HG03521 (cell line): ENCODE results near the gene KDM1A.
"Not testable (repeated sequence)": the region's sequence is repeated elsewhere in the genome, so short reads cannot be mapped to it uniquely, and the experiment has no call there.

Source experiments
- ATAC-seq: cut with Tn5 transposase; IDR thresholded peaks from one replicate; pipeline ENCODE4 v1.9.1; 2021; ENCODE audit warnings: mild to moderate bottlenecking, moderate library complexity; ENCODE audit not compliant: unreplicated experiment

Gene KDM1A

DNA sequence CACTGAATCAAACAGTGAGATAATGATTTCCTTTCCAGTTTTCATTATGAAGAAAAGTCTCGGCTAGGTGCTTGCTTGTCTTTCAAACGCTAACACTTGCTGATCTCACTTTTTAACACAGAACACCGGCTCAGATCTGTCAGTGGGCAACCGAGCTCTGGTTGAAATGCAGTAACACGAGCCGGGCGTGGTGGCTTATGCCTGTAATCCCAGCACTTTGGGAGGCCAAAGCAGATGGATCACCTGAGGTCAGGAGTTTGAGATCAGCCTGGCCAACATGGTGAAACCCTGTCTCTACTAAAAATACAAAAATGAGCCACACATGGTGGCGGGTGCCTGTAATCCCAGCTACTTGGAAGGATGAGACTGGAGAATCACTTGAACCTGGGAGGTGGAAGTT is 9.2 kb upstream of the KDM1A start:
- not testable (repeated sequence) for ATAC-seq

DNA sequence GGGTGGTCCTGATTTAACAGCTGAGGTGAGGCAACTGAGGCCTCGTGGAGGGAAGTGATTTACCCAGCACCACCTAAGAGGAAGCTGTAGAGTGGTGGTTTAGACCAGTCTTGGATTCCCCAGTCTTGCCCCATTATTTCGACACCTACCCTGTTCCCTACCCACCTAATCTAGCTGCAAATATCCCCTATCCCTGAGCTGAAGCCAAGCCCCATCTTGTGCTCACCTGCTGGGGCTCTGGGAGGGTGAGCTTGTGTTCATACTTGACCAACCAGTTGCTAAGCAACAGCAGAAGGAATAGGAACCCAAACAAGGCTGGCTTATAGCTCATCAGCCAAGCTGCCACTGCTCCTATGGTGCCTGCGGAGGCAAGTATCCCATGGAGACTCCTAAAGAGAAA is 5.6 kb upstream of the KDM1A start:
- ATAC-seq, result no peak

DNA sequence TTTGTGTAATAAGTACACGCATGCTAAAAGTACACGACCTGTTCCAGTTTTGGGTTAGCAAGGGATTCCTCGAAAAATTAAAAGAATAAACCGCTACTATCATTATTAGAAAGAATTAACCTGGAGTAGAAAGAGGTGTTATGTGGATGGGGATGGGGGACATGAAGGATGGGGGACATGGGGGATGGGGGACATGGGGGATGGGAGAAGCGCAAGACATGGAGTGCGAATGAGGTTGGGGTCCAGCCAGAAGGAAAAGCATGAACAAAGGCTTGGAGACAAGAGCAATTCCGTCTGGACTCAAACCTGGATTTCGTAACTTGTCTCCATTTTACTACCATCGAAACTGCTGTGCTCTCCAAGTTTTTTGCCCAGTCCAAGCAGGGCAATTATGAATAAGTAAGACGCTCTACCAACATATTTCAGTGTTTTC is 591 bp upstream of the KDM1A start:
- no peak for ATAC-seq

DNA sequence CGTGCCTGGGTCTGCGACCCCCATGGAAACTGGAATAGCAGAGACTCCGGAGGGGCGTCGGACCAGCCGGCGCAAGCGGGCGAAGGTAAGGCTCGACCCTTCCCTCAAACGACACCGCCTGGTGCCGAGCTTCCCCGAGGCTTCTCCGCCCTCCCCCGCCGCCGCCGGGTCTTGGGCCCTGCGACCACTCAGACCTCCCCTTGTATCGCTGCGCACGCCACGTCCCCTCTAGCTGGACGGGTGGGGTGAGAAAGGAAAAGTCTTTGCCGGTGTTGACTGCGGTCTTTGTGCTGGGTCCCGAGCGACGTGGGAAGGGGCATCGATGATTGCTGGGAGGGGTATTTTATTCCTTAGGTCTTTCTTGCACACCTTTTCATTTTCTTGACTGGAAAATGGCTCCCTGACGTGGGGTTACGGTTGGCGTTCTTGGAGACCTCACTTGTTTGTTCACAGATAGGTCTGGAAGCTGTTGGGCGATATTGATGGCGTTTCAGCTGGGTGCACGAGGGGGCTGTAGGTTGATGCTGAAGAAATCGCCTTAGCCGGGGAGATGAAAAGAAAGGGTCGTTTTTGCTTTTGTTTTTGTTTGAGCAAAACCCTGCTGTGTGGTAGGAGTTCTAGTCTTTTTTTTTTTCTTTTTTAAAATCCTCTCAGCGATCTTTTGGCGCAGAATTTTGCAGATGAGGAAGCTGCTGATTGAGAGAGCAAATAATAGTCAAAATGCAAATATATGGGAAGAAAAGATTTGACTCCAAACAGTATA is 776 bp downstream of the KDM1A start:
- no peak for ATAC-seq

DNA sequence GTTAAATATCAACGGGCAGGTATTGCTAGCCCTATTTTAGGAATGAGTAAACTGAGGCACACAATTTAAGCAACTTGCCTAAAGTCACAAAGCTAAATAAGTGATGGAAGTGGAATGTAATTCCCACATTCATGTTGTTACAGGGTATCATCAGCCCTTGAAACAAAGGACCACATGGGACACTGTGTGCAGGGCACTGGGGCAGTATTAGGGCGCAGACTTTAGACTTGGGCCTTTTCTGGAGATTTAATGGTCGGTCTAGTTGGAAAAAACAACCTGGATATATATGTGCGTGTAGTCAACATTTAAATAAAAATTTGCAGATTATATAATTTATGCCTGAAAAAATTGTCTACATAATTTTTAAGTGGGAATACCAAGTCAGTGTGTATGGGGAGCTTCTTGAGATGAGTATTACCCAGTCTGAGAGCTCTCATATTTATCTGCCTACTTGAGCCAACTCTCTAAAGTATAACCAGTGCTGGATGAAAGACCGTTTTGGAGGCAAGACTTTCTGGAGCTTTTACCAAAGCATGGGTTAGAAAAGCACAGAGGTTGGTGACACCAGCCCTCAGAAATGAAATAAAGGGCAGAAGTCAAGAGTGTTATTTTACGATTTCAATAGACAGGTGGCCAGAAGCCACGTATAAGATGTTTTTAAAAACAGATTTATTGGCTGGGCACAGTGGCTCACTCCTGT is 1.6 kb downstream of the KDM1A start:
- no peak for ATAC-seq

DNA sequence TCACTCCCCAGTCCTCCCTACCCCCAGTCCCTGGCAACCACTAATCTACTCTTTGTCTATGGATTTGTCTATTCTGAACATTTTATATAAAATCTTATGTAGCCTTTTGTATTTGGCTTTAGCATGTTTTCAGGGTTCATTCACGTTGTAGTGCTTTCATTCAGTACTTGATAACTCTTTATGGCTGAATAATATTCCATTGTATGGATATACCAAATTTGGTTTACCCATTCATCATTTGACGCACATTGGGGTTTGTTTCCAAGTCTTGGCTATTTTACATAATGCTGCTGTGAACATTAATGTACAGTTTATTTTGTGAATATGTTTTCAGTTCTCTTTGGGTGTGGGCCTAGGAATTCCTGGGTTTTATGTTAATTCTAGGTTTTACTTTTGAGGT is 2.6 kb downstream of the KDM1A start:
- no peak for ATAC-seq

DNA sequence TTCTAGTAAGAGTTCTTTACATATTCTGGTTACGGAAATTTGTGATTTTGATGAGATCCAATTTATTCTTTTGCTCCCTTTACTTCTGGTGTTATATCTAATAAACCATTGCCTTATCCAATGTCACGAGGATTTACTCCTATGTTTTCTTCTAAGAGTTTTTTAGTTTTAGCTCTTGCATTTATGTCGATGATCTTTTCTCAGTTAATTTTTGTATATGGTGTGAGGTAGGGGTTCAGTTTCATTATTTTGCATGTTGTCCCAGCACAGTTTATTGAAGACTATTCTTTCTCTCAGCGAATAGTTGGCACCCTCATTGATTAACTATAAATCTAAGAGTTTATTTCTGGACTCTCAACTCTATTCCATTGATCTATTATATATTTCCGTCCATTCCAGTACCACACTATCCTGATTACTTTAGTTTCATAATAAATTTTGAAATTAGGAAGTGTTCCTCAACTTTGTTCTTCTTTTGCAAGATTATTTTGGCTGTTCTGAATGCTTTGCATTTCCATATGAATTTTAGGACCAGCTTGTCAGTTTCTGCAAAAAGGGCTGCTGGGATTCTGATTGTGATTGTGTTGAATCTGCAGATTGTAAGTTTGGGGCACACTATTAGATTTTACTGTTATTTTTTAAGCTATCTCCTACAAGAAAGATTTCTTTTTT is 4.0 kb downstream of the KDM1A start:
- no peak for ATAC-seq

DNA sequence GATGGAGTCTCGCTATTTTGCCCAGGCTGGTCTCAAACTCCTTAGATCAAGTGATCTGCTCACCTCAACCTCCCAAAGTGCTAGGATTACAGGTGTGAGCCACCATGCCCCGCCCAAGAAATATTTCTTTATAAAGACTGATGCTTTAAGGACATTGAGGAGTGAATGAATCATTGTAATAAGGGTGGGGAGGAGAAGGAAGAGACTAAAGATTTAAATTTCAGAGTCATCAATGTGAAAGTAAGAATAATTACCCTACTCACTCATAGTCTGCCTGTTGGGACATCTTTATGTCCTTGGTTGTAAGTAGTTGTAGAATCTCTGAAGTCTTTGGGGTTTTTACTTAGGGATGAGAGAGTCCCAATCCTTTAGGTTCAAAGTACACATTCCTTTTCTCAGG is 7.3 kb downstream of the KDM1A start:
- no peak for ATAC-seq

DNA sequence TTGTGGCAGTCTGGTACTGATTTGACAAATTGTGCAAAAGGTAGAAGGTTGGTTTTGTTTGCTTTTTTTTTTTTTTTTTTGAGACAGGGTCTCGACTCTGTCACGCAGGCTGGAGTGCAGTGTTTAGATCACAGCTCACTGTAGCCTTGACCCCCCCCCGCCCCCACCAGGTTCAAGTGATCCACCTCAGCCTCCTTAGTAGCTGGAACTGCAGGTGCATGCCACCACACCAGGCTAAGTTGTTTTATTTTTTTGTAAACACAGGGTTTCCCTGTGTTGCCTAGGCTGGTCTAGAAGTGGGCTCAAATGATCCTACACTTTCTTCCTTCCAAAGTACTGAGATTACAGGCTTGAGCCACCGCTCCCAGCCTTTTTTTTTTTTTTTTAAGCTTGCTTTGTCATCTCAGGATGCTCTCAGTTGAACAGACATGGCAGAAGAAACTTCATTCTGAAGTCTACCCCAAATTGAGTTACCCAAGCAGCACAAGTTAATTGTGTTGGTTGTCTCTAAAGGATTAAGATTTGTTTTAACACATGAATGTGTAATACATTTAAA is 8.2 kb downstream of the KDM1A start:
- no peak for ATAC-seq

DNA sequence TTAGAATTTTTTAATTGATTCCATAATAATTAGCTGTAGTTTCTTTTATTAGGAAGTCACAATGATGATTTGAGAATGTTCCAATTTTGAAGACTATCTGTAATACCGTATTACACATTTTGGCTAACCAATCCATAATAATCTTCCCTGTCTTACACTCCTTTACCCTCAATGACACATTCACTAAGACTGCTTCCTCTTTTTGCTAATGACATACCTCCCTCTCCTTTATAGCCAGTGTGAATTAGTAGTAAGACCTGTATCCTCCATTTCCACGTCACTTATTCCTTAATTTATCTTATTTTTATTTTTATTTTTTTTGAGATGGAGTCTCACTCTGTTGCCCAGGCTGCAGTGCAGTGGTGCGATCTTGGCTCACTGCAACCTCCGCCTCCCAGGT is 10.1 kb downstream of the KDM1A start:
- no peak for ATAC-seq

DNA sequence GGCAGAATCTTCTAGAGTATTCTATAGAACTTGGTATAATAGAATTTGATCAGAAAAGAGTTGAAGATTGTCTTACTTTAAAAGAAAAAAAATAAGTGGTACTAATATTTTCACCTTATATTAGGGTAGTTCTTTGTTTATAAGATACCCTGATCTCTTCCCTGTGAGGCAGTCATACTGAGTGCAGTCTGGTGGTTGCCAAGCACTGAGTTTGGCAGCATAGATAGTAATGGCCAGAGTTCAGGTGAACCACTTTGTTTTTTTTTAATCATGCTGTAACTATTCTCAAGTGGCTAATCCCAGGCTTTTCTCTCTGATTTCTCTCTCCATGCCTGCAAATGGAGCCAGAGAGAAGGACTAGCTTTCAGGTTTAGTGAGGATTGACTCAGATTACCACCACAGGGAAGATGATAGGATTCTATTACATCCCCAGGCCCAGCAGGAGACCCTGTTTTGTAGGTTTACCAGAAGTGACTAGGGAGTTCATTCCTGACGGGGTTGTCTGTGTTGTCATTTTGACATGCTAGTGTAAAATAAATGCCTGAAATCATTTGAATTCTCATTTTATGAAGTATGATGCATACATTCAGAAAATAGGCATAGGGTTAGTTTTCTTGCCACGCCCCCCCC is 16.7 kb downstream of the KDM1A start:
- ATAC-seq, result no peak

DNA sequence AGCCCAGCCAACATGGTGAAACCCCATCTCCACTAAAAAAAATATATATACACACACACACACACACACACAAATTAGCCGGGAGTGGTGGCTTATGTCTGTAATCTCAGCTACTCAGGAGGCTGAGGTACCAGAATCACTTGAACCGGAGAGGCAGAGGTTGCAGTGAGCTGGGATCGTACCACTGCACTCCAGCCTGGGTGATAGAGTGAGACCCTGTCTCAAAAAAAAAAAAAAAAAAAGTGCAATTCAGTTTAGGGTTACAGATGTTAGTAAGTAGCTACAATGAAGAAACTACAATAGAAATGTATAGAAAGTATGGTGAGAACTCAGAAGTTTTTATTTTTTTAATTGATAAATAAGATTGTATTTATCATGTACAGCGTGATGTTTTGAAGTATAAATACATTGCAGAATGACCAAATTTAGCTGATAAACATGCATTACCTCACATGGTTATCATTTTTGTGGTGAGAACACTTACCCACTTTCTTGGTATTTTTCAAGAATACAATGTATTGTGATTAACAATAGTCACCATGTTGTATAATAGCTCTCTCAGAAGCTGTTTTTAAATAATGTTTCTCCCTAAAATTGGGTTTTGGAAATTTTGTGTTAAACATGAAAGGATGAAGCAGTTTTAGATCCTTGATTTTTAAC is 17.9 kb downstream of the KDM1A start:
- no peak for ATAC-seq

DNA sequence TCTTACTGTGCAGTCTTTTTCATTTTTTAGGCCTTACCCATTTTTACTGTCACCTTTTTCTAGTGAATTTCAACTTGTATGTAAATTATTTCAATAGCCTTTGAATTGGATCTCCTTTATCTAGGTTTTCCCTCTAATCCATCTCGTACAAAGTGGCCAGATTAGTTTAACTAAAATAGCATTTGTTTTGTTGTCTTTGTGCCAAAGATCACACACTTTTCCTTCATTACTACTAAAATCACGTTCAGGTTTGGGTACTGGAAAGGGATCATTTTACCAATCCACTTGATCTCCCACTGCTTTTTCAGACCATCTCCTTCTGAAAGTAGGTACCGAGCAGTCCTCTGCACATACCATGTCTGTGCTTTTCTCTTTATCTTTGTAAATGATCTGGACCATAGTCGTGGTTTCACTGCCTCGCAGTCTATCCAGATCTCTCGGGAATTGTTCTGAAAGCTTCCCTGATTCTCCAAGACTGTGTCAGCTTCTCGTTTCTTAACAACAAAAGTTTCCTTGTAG is 20.1 kb downstream of the KDM1A start:
- ATAC-seq, result no peak

DNA sequence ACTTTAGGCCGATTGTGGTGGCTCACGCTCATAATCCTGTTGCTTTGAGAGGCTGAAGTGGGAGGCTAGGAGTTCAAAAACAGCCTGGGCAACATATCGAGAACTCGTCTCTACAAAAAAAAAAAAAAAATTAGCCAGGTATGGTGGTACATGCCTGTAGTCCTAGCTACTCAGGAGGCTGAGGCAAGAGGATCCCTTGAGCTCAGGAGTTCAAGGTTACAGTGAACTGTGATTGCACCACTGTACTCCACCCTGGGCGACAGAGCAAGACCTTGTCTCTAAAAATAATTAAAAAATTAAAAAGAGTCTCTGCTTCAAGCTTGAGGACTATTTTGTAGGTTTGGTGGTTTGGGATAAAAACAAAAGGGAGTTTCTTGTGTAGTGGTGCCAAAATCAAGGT is 21.2 kb downstream of the KDM1A start:
- no peak for ATAC-seq

DNA sequence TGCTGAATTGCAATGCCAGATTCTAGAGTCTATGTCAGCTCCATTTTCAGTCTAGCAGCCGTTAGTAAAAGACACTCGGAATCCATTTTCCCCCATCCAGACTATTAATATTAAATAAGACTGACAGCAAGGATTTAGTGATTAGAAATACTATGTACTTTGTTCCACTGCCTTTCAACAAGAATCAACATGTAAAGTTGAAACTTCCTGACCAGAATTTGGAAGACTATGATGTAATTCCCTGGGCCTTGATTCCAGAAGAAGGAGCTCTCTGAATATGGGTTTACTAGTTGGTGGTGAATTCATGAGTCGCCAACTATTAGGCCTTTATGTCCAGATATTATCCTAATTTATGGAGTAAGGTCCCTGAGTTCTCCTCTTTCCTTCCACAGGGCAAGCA is 24.8 kb downstream of the KDM1A start:
- ATAC-seq, result no peak

DNA sequence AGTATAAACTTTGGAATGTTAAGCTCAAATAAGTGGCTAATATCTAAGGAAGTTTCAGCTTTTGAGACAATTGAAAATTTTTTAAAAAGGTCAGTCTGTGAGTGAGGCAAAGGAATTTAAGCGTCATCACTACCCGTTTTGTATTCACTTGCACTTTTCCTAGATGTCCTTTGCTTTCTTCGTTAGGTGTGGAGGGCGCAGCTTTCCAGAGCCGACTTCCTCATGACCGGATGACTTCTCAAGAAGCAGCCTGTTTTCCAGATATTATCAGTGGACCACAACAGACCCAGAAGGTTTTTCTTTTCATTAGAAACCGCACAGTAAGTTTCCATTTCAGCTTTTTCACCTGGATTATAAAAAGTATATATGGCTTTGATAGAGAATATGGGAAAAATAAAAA is 30.9 kb downstream of the KDM1A start:
- ATAC-seq, result no peak

DNA sequence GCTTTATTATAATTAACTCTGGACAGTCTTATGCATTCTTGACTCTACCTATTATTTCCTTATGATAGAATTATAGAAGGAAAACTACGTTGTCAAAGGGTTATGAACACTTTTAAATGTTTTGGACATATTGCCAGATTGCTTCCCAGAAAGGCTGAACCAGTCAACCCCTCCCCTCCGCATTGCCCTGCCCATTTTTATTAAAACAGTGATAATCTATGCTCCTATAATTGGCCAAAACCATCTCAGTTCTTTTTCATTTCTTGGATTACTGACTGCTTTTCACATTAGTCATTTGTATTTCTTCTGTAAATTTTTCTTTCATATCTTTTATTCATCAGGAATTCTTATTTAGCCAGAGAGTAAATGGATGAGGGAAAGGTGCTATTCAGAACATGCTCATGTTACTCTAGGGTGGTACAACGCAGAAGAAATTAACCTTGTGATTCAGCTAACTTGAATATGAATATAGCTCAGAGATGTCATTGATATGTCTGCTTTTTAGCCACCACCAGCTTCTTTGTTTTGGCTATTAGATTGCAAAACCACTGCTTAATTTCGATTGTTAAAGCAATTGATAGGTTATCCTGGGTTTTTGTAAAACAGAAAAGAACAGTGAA is 32.1 kb downstream of the KDM1A start:
- ATAC-seq, result no peak

DNA sequence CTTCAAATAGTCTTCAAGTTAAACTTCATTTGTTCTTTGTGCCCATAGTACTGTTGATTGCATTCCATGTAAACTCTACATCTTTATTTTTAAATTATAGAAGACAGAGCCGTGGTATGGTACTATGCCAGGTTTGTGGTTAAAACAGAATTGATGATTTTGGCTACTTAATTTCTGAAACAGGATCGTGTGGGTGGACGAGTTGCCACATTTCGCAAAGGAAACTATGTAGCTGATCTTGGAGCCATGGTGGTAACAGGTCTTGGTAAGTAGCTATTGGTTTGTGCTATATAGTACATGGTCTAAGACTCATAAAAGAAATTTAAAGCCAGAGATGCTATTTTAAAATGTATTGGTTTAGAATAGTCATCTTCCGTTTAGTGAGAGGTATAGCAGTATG is 38.0 kb downstream of the KDM1A start:
- ATAC-seq, result no peak

DNA sequence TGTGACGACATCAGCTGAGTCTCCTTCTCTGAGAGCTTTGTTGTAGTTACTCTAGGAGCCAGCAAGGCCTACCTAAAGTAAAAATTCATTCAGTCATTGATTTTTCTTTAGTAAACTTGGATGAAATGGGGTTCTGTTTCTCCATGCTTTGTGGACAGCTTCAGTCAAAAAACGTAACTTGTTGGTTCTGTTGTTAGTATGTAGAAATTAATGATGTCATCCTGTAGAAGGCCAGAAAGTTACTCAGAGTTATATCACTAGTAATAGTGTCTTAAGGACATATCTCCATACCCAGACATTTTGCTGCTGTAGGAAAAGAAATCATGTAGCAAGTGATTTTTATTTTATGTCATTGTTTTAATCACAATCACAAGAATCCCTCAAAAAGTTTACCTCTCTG is 43.0 kb downstream of the KDM1A start:
- no peak for ATAC-seq

DNA sequence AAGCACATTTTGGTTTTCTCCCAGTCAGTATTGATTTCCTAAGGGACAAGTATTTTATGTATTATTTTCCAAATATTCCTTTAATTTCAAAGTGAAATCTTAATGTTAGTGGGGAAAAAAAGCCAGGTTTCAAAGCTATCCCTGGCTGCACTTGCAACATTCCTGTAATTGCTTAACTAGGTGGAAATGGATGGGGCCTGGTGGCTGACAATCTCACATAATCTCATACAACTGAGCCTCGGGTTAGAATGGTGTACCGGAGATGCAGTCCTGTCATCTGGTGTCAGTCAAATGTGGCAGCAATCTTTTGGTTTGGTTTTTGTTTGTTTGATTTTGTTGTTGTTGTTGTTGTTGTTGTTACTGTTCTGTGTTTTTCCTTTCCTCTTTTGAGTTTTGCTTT is 46.1 kb downstream of the KDM1A start:
- no peak for ATAC-seq
